Amygdala (tissue), 56 donors: ENCODE results near the gene TSHZ1.

ENCODE experiments used
- DNase-seq, 56 donors: peaks; one replicate each; lab custom pipeline; 2025; lab: John Stamatoyannopoulos, UW

Gene TSHZ1

DNA sequence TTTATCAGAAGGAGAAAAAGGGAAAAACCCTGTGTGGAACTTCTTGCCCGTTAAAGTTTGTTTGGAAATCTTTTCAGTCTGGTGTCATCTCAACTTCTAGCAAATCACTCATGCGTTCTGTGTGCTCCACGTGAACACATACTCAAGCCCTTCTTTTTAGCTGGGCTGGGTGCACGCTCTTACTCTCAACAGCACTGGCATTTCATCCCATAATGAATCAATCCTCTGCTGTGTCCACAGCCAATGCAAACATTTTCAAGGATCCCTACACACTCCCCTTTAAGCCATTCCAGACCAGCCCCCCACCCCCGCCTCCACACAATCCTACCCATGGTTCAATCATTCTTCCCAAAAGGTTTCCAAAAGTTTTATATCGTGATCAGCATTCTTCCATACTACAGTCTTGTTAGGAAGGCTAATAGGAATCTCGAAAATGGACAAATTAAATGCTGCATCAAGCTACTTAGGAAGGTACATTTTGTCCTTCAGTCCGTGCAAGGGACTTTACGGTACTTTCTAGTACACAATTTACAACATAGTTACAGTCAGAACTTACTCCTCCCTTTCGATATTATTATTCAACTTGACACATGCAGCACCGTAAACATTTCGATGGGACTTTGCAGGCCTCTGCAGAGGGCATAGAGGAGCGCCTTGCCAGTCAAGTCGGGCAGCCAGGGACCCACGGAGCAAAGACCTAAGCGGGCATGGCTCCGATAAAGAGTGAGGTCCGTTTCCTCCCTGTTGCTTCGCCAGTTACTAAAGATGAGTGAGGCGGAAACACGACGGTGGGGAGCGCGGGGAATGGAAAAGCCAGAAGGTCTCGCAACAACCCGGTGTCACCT, 3.1 kb upstream of the TSHZ1 start:
- DNase-seq: no peak

DNA sequence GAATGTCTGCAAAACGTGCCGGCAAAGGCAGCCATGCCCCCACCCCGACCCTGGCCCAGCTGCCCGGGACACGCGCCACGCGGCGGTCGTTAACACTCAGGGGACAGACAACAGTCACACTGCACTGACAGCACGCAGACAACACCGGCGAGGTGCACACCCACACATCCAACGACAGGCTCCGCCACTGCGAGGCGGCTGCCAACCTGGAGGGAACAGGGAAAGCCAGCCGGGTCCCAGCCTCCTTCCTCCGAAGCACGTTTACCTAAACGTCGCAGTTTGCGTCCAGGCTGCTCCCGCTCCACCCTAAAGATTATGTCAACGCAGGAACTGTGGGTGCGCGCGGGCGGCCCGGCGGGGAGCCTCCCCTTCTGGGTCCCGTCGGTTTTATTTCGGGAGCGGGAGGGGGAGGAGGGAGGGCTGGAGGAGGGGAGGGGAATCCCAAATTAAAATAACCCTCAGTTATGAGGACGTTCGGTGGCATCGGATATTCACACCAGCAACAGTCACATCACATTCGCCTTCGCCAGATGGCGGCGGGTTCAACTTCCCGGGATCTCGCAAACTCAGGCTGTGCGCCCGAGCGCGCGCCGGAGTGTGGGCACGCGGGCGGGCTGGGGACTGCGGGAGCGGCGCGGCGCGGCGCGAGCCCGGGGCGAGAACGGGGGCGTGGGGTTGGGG, 2.3 kb upstream of the TSHZ1 start:
- peak in 29 of 56 donors; percentile 25 to 73 (median 56) for DNase-seq

DNA sequence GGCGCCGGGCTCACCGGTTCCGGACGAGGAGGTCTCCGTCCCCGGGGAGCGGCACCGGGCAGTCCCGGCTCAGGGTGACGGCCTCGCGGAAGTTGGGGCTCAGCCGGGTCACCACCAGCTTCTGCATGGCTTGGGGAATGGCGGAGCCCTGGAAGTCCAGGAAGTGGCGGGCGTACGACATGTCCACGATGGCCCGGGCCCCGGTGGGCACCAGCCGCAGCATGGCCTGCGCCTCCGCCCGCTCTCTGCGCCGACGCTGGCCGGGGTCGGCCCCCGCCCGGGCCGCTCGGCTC, 1.8 kb upstream of the TSHZ1 start:
- DNase-seq: peak in 11 of 56 donors; percentile 33 to 77 (median 69)

DNA sequence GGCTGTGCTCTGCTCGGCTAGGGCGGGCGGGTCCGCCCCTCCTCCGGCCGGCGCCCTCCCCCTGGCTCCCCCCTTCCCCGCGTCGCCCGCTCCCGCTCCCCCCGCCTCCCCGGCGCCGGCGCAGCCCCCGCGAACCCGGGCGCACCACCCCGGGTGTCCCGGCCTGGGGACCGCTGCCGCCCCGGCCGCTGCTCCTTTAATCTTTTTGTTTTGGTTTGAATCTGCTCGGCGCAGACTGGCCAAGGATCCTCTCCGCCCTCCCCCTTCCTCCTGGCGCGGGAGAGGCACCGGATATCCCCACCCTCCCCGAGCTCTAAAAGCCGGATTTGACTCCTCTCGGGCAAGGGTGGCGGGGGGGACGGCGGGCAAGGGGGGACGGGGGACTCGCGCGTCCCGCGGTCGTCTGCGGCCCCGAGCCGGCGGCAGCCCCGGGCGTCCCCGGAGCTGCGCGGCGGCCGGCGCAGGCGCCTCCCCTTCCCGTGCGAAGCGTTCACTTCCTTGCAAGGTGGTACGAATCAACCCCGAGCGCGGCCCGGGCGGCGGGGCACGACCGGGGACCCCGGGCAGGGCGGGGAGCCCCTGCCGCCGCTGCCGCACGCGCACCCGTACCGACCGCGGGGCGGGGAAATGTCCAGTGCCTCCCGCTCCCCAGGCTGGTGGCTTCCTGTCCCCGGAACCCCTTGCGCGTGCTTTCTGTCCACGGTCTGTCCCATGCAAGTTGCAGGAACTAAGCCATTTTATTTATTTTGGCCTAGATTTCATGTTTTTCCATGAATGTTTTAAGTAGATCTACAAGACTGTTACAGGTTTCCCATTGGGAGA, 1.3 kb upstream of the TSHZ1 start, which contains the start of gene PTGR3:
Gene PTGR3, minus strand, starts transcription at position 11 of the 822 bp plus-strand sequence. CDS start 81 bp downstream, outside the sequence.
- peak; percentile 10 to 92 (median 74) for DNase-seq

DNA sequence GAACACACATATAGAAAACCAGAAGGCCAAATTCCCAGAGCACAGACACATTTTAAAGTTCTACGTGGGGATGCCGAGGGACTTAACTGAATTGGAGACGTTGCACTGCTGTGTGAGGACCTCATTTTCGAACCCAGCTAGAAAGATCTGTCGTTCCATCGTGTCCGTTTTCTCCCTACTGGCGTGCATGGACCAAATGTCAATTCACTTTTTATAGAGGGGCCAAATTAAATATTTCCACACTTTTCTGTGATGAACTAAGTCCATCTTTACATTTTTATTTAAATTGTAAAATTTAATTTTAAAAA, 692 bp upstream of the TSHZ1 start:
- peak in 2 of 56 donors; percentile 22 to 58 for DNase-seq

DNA sequence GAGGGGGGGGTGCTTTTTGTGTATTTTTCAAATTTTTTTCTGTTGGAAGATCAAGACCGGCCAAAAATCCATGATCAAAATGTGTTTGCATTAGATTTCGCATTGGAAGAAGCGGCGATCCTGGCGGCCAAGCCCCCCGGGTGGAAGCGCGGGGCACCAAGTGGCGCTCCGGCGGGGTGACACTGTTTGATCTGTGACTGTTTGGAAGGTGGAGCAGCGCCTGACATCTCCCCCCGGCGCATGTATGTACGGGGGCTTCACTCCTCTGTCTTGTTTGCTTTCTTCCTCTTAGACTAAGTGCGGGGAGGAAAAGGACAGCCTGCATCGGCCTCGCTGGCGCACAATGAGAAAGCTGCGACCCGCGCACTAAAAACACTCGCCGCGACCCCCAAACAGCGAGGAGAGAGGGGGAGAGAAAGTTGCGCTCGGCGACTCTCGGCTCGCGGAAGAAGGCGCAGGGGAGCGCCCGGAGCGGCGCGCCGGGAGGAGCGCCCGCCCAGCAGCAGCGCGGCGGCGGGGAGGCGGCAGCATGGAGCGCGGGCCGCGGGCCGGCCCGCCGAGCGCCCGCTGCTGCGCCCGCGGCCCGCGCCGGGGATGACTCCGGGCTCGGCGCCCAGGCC, 515 bp downstream of the TSHZ1 start:
- peak in 4 of 56 donors; percentile 31 to 50 (median 40) for DNase-seq

DNA sequence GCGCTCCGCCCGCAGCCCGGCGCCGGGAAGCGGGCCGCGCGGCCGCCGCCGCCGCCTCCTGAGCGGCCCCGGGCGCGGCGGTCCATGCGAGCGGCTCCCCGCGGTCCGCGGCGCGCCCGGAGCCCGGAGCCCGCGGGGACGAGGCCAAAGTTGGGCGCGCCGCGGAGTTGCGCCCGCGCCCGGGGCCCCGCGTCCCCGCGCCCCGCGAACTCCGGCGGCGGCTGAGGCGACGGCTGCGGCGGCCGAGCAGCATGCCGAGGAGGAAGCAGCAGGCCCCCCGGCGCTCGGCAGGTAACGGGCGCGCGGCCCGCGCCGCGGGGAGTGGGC, 992 bp downstream of the TSHZ1 start:
- no peak for DNase-seq

DNA sequence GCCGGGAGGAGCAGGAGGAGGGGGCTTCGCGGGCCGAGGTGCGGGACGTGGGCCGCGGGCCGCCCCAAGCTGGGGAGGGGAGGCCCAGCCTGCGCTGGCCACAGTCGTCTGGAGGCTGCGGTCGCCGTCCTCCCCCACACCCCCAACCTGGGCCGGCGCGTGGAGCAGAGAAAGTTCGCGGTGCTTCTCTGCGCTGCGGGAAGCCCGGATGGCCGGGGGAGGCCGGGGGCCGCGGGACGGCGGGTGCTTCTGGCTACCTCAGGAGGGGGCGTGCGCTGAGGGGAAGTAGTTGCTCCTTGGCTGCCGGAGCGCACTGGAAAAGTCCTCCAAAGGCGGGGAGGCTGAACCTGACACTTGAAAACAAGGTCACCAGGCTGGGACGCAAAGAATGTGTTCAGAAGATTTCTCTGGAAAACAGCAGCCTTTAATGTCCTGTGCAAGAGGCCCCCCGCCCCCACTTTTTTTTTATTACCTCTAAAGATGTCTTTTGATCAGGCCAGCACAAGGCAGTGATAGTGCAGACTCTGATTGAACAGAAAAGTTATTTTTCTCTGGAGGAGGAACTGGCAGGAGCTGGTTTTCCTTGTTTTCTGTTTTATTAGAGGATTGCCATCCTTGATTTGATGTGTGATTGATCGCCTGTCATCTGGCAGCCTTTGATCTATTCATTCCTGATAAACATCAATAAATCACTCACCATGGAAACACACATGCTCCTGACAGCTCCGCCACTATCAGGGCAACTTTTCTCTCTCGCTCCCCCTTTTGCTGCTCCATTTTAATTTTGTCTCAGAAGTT, 1.6 kb downstream of the TSHZ1 start:
- peak in 7 of 56 donors; percentile 19 to 47 (median 24) for DNase-seq

DNA sequence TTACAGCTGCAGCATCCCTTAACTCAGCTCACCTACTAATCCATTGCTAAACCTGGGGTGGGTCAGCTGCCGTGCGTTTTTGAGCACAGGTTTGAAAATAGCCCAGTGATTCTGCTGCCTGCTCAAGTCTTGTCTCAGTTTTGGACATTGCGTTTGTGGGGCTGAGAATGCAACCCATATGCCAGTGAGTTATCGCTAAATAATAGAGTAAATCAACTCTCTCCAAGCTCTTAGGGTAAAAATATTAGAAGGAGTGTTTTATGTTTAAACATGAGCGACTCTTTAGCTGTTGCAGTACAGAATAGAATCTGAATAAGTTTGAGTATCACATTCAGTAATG, 2.1 kb downstream of the TSHZ1 start:
- no peak for DNase-seq

DNA sequence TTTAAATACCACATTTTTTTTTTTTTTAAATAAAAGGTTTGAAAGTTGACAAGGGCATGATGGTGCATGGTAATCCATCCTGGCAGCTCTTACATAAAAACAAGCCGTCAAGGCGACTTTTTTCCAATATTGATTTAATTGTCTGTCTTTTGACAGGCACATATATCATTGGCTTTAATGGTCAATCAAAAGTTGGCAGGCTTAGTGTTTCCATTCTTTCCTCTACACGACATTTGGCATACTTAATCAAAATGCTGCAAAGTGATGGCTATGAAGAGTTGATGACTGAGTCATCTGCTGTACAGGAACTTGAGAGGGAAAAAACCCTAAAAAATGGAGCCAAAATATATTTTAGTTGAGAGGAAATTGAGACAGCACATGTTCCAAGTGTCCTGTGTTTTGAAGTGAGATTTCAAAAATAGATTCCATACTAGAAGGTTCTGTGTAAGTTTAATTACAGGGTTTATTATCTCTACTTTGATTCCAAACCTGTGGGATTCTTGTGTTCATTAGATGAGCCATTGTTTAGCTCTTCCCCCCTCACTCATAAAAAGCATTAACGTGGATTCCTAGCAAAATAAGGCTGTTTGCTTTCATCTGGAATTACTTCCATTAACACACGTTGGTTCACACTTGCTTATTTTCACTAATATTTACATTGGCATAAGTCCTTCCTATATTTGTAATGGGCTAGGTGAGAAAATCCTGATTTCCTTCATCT, 3.2 kb downstream of the TSHZ1 start:
- no peak for DNase-seq

DNA sequence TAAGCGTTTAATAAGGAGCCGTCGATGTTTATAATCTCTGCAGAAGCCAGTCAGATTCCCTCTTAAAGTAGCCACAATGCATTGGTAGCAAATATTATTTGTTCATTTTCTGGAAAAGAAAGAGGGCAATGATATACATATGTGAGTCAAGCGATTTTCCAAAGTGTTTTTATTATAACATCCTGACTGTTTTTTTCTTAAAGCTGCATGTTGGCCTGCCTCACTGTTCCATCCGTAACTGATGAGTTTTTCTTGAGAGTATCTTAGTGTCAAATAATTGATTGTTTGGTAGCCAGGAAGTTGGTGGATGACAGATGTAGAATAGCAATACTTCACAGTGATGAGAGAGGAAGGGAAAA, 3.7 kb downstream of the TSHZ1 start:
- no peak for DNase-seq

DNA sequence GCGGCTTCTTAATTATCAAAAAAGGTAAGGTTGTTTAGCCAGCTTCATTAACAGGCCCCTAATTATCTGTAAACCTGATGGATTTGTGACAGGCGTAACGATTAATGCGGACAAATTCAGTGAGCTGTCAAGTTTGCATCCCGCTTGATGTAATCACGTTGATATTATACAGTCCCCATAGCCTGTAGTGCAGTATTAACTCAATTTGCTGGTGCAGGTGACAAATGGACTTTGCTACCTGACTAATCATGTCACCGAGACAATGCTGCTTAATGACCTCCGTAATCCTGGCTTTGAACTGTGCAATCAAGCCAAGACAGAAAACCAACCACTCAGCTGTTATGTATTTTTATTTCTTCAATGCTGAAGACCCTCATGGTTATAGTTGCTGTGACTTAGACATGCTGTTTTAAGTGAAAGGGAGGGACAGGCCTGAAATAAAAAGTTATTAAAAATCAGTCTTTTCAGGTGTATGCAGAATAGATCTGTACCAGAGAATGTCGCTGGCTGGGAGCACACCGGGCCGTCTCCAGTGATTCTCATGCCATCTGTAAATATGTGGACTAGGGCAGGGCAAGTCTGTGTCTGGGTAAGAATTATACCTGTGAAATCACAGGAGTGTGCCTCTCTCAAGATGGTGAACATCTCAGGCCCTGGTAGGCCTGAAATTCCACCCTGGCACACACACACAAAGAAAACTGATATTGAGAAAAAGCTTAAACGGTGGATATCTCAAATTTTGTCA, 4.3 kb downstream of the TSHZ1 start:
- DNase-seq: no peak

DNA sequence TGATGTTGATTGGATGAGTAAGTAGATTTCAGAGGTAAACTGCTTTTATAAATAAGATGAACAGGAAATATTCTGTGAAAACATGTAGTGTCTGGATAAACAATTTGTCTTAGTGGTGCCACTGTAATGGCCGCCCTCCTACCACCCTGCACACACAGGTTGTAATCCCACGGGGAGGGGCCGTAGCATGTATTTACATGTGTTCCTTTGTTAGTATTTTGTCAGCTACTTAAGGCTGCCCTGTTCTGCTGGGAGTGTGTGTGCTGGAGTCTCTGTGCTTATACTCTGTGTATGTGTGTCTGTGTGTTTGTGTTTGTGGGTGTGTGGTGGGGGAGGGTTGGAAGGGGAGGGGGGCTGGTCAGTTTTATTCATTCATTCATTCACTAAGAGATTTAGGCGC, 5.1 kb downstream of the TSHZ1 start:
- no peak for DNase-seq

DNA sequence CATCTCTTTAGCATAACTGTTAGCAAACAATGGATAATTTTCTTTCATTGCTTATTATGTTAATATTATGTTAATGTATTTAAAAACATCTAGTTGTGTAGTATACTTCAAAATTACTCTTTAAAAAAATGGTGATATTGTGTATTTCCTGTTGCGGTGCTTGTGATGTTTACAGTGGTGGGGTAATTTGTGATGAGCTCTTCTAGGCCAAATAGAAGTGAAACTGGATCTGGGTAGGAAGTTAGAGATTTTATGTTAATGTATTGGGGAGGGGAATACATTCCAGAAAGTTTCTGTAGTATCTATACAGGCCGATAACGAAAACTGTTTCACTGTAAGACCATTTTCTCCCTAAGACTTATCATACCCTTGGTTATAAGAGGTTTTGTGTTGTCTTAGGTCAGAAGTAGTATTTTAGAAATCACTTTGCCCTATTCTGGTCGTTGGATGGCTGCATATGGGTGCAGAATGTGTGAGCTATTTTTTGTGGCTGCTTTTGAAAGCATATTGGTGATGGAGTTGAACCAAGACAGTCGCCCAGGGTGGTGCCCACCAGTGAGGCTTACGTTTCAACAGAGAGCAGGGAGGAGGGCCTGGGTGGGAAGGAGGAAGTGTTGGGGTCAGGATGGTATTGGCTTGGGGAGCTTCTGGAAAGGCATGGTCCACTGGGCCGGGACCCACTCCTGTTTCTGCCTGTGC, 5.8 kb downstream of the TSHZ1 start:
- DNase-seq: no peak

DNA sequence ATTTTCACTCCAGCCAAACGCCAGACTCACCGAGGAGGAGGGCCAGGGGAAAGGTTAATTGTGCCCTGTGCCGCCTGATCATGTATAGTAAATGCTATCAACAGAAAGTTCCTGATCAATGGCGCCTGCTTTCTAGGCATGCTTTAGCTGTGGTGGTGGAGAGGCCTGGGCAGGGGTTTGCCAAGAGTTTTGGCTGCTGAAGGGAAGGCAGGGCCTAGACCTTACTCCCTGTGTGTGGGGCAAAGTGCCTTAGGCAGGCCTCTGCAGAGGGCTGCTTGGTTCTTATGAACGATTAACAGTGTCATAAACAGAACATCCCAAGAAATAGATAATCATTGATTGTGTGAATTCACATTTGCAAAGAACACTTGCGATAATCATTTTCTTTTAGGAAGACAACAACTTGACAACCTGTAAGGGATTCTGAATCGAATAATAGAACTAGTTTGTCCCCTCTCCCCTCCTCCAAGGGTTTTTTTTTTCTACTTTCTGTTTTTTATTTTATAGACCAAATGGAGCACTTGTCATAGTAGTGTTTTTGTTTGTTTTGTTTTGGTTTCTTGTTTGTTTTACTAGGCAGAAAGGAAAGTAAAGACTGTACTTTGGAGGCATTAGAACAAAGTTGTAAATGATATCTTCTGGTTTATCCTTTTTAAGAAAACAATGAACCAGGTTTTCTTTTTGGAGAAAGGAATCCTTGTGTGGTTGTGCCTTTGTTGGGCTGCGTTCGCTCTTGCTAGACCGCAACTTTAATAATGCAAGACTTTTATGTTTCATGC, 6.5 kb downstream of the TSHZ1 start:
- no peak for DNase-seq

DNA sequence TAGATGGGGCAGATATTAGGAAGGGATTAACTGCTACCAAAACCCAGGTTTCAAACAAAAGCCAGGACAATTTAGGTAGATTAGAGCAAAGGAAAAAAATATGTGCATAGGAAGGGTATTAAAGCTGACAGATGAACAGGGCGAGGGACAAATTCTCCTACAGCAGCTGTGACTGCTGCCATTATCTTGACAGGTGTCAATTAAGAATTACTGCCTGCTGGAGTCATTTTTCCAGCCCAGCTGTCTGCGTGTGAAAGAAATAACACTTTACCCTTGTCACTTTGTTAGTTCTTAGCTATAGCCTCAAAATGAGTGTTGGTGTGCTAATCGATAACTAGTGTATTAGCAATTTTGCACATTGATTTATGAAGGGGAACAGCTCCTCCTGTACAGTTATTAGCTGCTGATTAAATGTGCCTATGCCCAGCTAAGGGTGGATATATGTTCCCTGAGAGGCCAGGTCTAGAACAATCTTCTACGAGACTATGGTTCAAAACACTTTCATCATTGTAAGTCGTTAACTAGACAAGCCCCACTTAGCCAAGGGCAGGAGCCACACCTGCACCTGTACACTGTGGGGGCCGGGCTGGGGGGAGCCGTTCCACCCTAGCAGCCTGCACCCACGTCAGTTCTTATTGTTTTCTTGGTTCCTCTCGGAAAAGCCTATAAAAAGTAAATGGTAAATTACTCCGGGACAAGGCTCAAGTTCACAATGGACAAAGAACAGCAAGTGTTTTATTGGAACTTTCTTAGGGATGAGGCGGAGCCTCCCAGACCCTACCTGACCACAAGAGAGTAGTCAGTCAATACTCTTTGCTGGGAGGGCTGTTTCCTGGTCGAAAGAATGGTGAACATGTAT, 7.7 kb downstream of the TSHZ1 start:
- DNase-seq: no peak
